ENCODE measurements around the gene CRAT.

The CRAT gene

DNA sequence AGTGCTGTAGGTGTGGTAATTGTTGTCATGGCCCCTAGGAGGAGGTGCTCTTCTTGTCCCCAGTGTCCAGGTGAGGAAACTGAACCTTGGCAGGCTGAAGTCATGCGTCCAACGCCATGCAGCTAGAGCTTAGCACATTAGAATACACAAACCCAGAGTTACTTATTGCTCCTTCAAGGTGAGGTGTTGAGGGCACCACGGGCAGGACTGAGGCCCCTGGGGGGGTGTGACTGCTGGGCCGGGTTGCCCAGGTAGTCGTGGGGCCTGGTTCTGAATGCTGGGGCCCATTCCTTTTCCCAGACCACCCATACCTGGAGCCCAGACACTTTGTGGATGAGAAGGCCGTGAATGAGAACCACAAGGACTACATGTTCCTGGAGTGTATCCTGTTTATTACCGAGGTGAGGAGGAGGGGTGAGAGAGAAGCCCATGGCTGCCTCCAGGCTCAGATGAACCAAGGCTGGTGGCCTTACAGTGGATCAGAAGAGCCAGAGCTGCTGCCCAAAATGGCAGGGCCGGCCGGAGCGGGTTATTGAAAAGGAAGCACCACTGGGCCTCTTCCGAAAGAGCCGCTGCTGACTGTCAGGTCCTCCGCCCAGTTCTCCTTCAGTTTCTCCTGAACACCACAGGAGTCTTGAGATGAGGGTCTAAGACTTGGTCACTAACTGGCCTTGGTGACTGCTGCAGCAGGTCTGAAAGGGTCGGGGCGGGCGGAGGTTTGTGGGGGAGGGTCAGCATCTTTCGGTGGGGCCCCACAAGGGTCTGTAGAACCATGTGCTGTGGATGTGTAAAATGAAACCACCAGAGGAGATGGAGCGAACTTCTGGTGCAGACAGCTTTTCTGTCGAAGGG is 26.9 kb upstream of the CRAT start:
- Histone ChIP-seq H3K27me3 (ENCODE audit: insufficient read depth, poor library complexity, severe bottlenecking) (no peaks in the 10 kb centered on the region), H3K4me3 (replicated peaks; ENCODE audit: insufficient read depth, low read length) (no peak overlapping the region), H3K27ac (replicated peaks) (no peak overlapping the region)
- DNase-seq (ENCODE audit: low read depth in 1 of 2, low spot score in 1 of 2), result no peak
- TF ChIP-seq, protein P1, sequence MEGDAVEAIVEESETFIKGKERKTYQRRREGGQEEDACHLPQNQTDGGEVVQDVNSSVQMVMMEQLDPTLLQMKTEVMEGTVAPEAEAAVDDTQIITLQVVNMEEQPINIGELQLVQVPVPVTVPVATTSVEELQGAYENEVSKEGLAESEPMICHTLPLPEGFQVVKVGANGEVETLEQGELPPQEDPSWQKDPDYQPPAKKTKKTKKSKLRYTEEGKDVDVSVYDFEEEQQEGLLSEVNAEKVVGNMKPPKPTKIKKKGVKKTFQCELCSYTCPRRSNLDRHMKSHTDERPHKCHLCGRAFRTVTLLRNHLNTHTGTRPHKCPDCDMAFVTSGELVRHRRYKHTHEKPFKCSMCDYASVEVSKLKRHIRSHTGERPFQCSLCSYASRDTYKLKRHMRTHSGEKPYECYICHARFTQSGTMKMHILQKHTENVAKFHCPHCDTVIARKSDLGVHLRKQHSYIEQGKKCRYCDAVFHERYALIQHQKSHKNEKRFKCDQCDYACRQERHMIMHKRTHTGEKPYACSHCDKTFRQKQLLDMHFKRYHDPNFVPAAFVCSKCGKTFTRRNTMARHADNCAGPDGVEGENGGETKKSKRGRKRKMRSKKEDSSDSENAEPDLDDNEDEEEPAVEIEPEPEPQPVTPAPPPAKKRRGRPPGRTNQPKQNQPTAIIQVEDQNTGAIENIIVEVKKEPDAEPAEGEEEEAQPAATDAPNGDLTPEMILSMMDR (IDR thresholded peaks at IDR 0.05; ENCODE audit: insufficient read depth, low read length), result no peak
- TF ChIP-seq SPI1 (IDR thresholded peaks at IDR 0.05; ENCODE audit: borderline replicate concordance, low read depth), result no peak
- TF ChIP-seq, protein P2, sequence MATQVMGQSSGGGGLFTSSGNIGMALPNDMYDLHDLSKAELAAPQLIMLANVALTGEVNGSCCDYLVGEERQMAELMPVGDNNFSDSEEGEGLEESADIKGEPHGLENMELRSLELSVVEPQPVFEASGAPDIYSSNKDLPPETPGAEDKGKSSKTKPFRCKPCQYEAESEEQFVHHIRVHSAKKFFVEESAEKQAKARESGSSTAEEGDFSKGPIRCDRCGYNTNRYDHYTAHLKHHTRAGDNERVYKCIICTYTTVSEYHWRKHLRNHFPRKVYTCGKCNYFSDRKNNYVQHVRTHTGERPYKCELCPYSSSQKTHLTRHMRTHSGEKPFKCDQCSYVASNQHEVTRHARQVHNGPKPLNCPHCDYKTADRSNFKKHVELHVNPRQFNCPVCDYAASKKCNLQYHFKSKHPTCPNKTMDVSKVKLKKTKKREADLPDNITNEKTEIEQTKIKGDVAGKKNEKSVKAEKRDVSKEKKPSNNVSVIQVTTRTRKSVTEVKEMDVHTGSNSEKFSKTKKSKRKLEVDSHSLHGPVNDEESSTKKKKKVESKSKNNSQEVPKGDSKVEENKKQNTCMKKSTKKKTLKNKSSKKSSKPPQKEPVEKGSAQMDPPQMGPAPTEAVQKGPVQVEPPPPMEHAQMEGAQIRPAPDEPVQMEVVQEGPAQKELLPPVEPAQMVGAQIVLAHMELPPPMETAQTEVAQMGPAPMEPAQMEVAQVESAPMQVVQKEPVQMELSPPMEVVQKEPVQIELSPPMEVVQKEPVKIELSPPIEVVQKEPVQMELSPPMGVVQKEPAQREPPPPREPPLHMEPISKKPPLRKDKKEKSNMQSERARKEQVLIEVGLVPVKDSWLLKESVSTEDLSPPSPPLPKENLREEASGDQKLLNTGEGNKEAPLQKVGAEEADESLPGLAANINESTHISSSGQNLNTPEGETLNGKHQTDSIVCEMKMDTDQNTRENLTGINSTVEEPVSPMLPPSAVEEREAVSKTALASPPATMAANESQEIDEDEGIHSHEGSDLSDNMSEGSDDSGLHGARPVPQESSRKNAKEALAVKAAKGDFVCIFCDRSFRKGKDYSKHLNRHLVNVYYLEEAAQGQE (IDR thresholded peaks at IDR 0.05; ENCODE audit: insufficient replicate concordance, low read depth), result no peak
- no peak for TF ChIP-seq GABPA (IDR thresholded peaks at IDR 0.05; ENCODE audit: low read depth)
- TF ChIP-seq POLR2AphosphoS5 (IDR thresholded peaks at IDR 0.05; ENCODE audit: low read depth), result no peak

DNA sequence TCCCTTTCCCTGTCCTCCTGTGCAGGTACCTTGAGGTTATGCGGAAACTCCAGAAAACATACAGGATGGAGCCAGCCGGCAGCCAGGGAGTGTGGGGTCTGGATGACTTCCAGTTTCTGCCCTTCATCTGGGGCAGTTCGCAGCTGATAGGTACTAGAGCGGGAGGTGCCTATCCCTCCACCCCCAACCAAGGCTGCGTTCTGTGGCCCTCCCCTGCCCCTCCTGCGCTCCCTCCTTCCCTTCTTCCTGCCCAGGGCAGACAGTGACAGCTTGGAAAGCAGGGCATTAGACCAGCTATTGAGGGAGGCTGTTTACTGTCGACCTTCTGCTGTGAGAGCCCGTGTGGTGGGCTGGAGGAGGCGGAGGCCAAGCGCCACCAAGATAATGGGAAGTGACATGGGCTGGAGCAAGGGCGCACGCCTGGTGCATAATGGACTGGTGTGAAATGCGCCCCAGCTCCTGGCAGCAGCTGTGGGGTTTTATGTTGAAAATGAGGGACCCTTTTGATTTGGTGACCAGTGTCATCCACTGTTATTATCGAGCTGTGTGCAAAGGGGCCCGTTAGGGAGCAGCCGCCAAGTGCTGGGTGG is 25.9 kb upstream of the CRAT start:
- no peak overlapping the region for H3K27ac ChIP-seq (replicated peaks)
- no peak overlapping the region for H3K4me3 ChIP-seq (replicated peaks; ENCODE audit: insufficient read depth, low read length)
- no peaks in the 10 kb centered on the region for H3K27me3 ChIP-seq (ENCODE audit: insufficient read depth, poor library complexity, severe bottlenecking)
- TF ChIP-seq SPI1 (IDR thresholded peaks at IDR 0.05; ENCODE audit: borderline replicate concordance, low read depth) (no peak), POLR2AphosphoS5 (IDR thresholded peaks at IDR 0.05; ENCODE audit: low read depth) (no peak), GABPA (IDR thresholded peaks at IDR 0.05; ENCODE audit: low read depth) (no peak)
- TF ChIP-seq, protein P1 (IDR thresholded peaks at IDR 0.05; ENCODE audit: insufficient read depth, low read length), result no peak
- TF ChIP-seq, protein P2 (IDR thresholded peaks at IDR 0.05; ENCODE audit: insufficient replicate concordance, low read depth), result no peak
- DNase-seq (ENCODE audit: low read depth in 1 of 2, low spot score in 1 of 2), result no peak

DNA sequence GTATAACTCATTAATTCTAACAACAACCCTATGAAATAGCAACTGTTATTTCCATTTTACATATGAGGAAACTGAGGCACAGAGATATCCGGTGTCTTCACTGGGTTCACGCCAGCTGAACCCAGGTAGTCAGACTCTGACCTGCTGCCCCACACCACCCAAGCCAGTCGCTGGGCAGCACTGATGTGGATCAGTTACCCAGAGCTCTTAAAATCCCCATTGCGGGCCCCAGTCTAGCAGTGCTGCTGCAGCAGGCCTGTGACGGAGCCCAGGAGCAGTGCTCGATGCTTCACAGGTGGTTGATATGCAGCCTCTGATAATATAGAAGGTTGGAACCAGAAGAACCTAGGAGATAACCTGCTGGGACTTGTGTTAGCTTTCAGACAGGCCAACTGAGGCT is 24.9 kb upstream of the CRAT start:
- Histone ChIP-seq H3K27ac (replicated peaks) (no peak overlapping the region), H3K4me3 (replicated peaks; ENCODE audit: insufficient read depth, low read length) (no peak overlapping the region), H3K27me3 (ENCODE audit: insufficient read depth, poor library complexity, severe bottlenecking) (no peaks in the 10 kb centered on the region)
- no peak for TF ChIP-seq POLR2AphosphoS5 (IDR thresholded peaks at IDR 0.05; ENCODE audit: low read depth)
- TF ChIP-seq, protein P1 (IDR thresholded peaks at IDR 0.05; ENCODE audit: insufficient read depth, low read length), result no peak
- no peak for DNase-seq (ENCODE audit: low read depth in 1 of 2, low spot score in 1 of 2)
